ENCODE data around the gene EIF1B. TPM values are rescaled to one million over a fixed set of nuclear protein-coding genes. Genes with fewer than 3 reads are reported as not detected.

Gene EIF1B
- polyA plus RNA-seq, 1 donor (not counting 4 experiments of a cell fraction or from before 2014, with no cell fraction given): 23.5 TPM

GRCh38 chr3:40355410-40355809, 45.9 kb downstream of the EIF1B start:
- H3K4me1 ChIP-seq (ENCODE audit: control insufficient read depth, extremely low read depth, insufficient read depth, low read length): no peaks in the 10 kb centered on the region
- no peaks in the 10 kb centered on the region for H3K79me2 ChIP-seq (ENCODE audit: control insufficient read depth, insufficient read depth, low read length)
- no peaks in the 10 kb centered on the region for H3K9me1 ChIP-seq (ENCODE audit: control insufficient read depth, extremely low read depth, insufficient read depth, low read length)
- H3K4me2 ChIP-seq (ENCODE audit: control insufficient read depth, extremely low read depth, insufficient read depth, low read depth, low read length): no peak overlapping the region
- H3K4me3 ChIP-seq (ENCODE audit: control insufficient read depth in 2 of 3, extremely low read depth in 1 of 3, insufficient read depth in 2 of 3, low read depth in 1 of 3, low read length in 3 of 3): no peak overlapping the region
- H3K9me3 ChIP-seq (ENCODE audit: control insufficient read depth, low read depth, low read length): no peaks in the 10 kb centered on the region
- dilution Hi-C loops (cut with MboI; ENCODE audit: extremely low pct_ligation_motif_present, low sequenced_read_pairs): no loop called here
- H4K20me1 ChIP-seq (ENCODE audit: control insufficient read depth, extremely low read depth, insufficient read depth, low read length): no peaks in the 10 kb centered on the region
- no peaks in the 10 kb centered on the region for H3K36me3 ChIP-seq (ENCODE audit: control insufficient read depth in 2 of 2, extremely low read depth in 1 of 2, insufficient read depth in 2 of 2, low read length in 2 of 2)
- DNase-seq (ENCODE audit: low read depth, low spot score) (no peak), FAIRE-seq (no peak)
- TF ChIP-seq EZH2 (IDR thresholded peaks at IDR 0.05; ENCODE audit: low read length) (no peak), CTCF (optimal IDR thresholded peaks at IDR 0.05 in 1 of 3, IDR thresholded peaks at IDR 0.05 in 1 of 3, conservative IDR thresholded peaks at IDR 0.05 in 1 of 3; ENCODE audit: extremely low read depth in 1 of 3, insufficient read depth in 2 of 3, low read length in 3 of 3) (no peak)
- no peak overlapping the region for H2AFZ ChIP-seq (ENCODE audit: control insufficient read depth, low read length)
- no peak overlapping the region for H3K9ac ChIP-seq (ENCODE audit: control insufficient read depth, extremely low read depth, insufficient read depth, low read length)
- no peak overlapping the region for H3K27ac ChIP-seq (ENCODE audit: control insufficient read depth, insufficient read depth, low read length)
- no peaks in the 10 kb centered on the region for H3K27me3 ChIP-seq (ENCODE audit: control insufficient read depth, extremely low read depth, insufficient read depth, low read length)

GRCh38 chr3:40358454-40358853, 48.9 kb downstream of the EIF1B start:
- Histone ChIP-seq H3K9ac (ENCODE audit: control insufficient read depth, extremely low read depth, insufficient read depth, low read length) (no peak overlapping the region), H3K9me3 (ENCODE audit: control insufficient read depth, low read depth, low read length) (no peaks in the 10 kb centered on the region), H3K4me3 (ENCODE audit: control insufficient read depth in 2 of 3, extremely low read depth in 1 of 3, insufficient read depth in 2 of 3, low read depth in 1 of 3, low read length in 3 of 3) (no peak overlapping the region)

More at GRCh38 chr3:40358454-40358853, 48.9 kb downstream of the EIF1B start:
- no peak for TF ChIP-seq CTCF (optimal IDR thresholded peaks at IDR 0.05 in 1 of 3, IDR thresholded peaks at IDR 0.05 in 1 of 3, conservative IDR thresholded peaks at IDR 0.05 in 1 of 3; ENCODE audit: extremely low read depth in 1 of 3, insufficient read depth in 2 of 3, low read length in 3 of 3)
- TF ChIP-seq EZH2 (IDR thresholded peaks at IDR 0.05; ENCODE audit: low read length): no peak
- H3K9me1 ChIP-seq (ENCODE audit: control insufficient read depth, extremely low read depth, insufficient read depth, low read length): no peaks in the 10 kb centered on the region
- FAIRE-seq (no peak), DNase-seq (ENCODE audit: low read depth, low spot score) (no peak)
- dilution Hi-C loops (cut with MboI; ENCODE audit: extremely low pct_ligation_motif_present, low sequenced_read_pairs): no loop called here
- no peak overlapping the region for H2AFZ ChIP-seq (ENCODE audit: control insufficient read depth, low read length)
- H3K4me1 ChIP-seq (ENCODE audit: control insufficient read depth, extremely low read depth, insufficient read depth, low read length): no peaks in the 10 kb centered on the region
- H3K27ac ChIP-seq (ENCODE audit: control insufficient read depth, insufficient read depth, low read length): no peak overlapping the region
- no peaks in the 10 kb centered on the region for H3K27me3 ChIP-seq (ENCODE audit: control insufficient read depth, extremely low read depth, insufficient read depth, low read length)
- no peak overlapping the region for H3K4me2 ChIP-seq (ENCODE audit: control insufficient read depth, extremely low read depth, insufficient read depth, low read depth, low read length)
- H3K79me2 ChIP-seq (ENCODE audit: control insufficient read depth, insufficient read depth, low read length): no peaks in the 10 kb centered on the region
- no peaks in the 10 kb centered on the region for H3K36me3 ChIP-seq (ENCODE audit: control insufficient read depth in 2 of 2, extremely low read depth in 1 of 2, insufficient read depth in 2 of 2, low read length in 2 of 2)
- no peaks in the 10 kb centered on the region for H4K20me1 ChIP-seq (ENCODE audit: control insufficient read depth, extremely low read depth, insufficient read depth, low read length)

Other genes with a start within 250 kb of the EIF1B start
- gene ENTPD3, start 77.5 kb downstream of the EIF1B start, polyA plus RNA-seq: 11.5 to 20.5 TPM (median 12.9 TPM) in 3 replicates
- gene RPL14, start 147.6 kb downstream of the EIF1B start, polyA plus RNA-seq: 473 to 787 TPM (median 585 TPM) in 3 replicates
- 2.3 to 3.4 TPM (median 3.1 TPM) in 3 replicates for gene ZNF619, start 167.4 kb downstream of the EIF1B start, polyA plus RNA-seq
- gene ZNF620, start 196.3 kb downstream of the EIF1B start, polyA plus RNA-seq: 0.33 to 0.35 TPM (median 0.35 TPM) in 3 replicates
- gene ZNF621, start 215.3 kb downstream of the EIF1B start, polyA plus RNA-seq: 10.3 to 14.4 TPM (median 14.3 TPM) in 3 replicates